GM20000 (cell line): ENCODE measurements around the gene JAZF1.

ENCODE experiments used
- DNase-seq: peaks from one replicate; pipeline ENCODE4 v3.0.0; 2012; ENCODE audit warnings: low spot score
- CTCF ChIP-seq: IDR thresholded peaks from 2 replicates; pipeline ENCODE4 v1.5.1; 2012; ENCODE audit warnings: mild to moderate bottlenecking, control low read depth; ENCODE audit errors: extremely low read depth, missing control alignments

JAZF1 gene

GRCh38 chr7:28174901-28175661, 5.5 kb downstream of the JAZF1 start:
- TF ChIP-seq CTCF: no peak
- DNase-seq: no peak

- no peak for TF ChIP-seq CTCF
- no peak for DNase-seq
These were observed 6.2 kb downstream of the JAZF1 start for GRCh38 chr7:28174442-28174841.

GRCh38 chr7:28173531-28173930, 7.1 kb downstream of the JAZF1 start:
- no peak for TF ChIP-seq CTCF
- DNase-seq: no peak

GRCh38 chr7:28172958-28173357, 7.6 kb downstream of the JAZF1 start:
- DNase-seq: no peak
- no peak for TF ChIP-seq CTCF

GRCh38 chr7:28170701-28171100, 9.9 kb downstream of the JAZF1 start:
- no peak for TF ChIP-seq CTCF
- DNase-seq: no peak

- DNase-seq: no peak
- TF ChIP-seq CTCF: no peak
These were observed 11.4 kb downstream of the JAZF1 start for GRCh38 chr7:28169230-28169629.

GRCh38 chr7:28168393-28169158, 12.0 kb downstream of the JAZF1 start:
- no peak for TF ChIP-seq CTCF
- no peak for DNase-seq
